HepG2 (cell line): ENCODE data around the gene CCNB1IP1. TPM values are rescaled to one million over a fixed set of nuclear protein-coding genes. Genes with fewer than 3 reads are reported as not detected.
A peak's percentile ranks its signal among the peaks of the same experiment; 100 is the strongest.

Experiments
- ATAC-seq: fragments of 200-7000 bp; cut with Tn5 transposase; 3 replicates; pipeline ENCODE4 v1.9.1; 2020; ENCODE audit warnings: mild to moderate bottlenecking, moderate library complexity
- BruUV-seq: library from RNA; stranded (reverse); fragments of 400-500 nt; replicated peaks from 2 replicates; lab custom pipeline; 2021; lab: Mats Ljungman, UMichigan
- CTCF ChIA-PET: fragments of 300-600 bp; formaldehyde crosslinking; extraction: SDS; loops from one replicate; lab custom pipeline; 2021; ENCODE audit warnings: low total read pairs, inconsistent platforms, low intra/inter-chr PET ratio; lab: Yijun Ruan, JAX
- POLR2A ChIA-PET: fragments of 350-600 bp; sonication (Branson Sonifier 250); formaldehyde crosslinking; loops from one replicate; lab custom pipeline; 2020; ENCODE audit warnings: antibody characterized with exemption, inconsistent platforms; lab: Yijun Ruan, JAX
- DNase-seq: peaks from one replicate; pipeline ENCODE4 v3.0.0-alpha.2; 2015; ENCODE audit warnings: low spot score
- FAIRE-seq: peaks from 3 replicates; lab custom pipeline; 2011; peaks lifted over from hg19 to GRCh38; lab: Jason Lieb, UNC
- H2AFZ ChIP-seq: one replicate; pipeline ENCODE4 v1.6.1; 2011; ENCODE audit warnings: low read length, inconsistent platforms
- H3K27ac ChIP-seq: fragments of 300-600 bp; 3 replicates; pipeline ENCODE4 v1.8.0; 2011; ENCODE audit warnings: mixed run types, mild to moderate bottlenecking, mixed read lengths, low read length, inconsistent platforms; ENCODE audit not compliant: insufficient read depth; ENCODE audit errors: extremely low read length
- H3K27me3 ChIP-seq, 2 experiments: fragments of 200-600 bp in 1 of 2; 2 replicates in 1 of 2; 3 replicates in 1 of 2; pipeline versions ENCODE4 v1.6.0 to v1.8.0; 2011; ENCODE audit warnings: low read length in 2 of 2, mild to moderate bottlenecking in 2 of 2, moderate library complexity in 2 of 2, inconsistent platforms in 1 of 2; ENCODE audit not compliant: insufficient read depth in 2 of 2, control insufficient read depth in 1 of 2
- H3K36me3 ChIP-seq, 2 experiments: fragments of 200-600 bp in 1 of 2; replicated peaks in 1 of 2; 2 replicates in 1 of 2; 3 replicates in 1 of 2; pipeline versions ENCODE4 v1.5.1 to v1.8.0; 2011; ENCODE audit warnings: low read length in 2 of 2, inconsistent platforms in 1 of 2; ENCODE audit not compliant: insufficient read depth in 2 of 2, control insufficient read depth in 1 of 2
- H3K4me1 ChIP-seq: 2 replicates; pipeline ENCODE4 v1.5.1; 2012; ENCODE audit warnings: low read length, inconsistent platforms; ENCODE audit not compliant: insufficient read depth
- H3K4me2 ChIP-seq: 2 replicates; pipeline ENCODE4 v1.6.0; 2011; ENCODE audit warnings: low read depth, low read length, inconsistent platforms
- H3K4me3 ChIP-seq, 3 experiments: fragments of 200-600 bp in 1 of 3; sonication (generic), shearing (Covaris generic) in 1 of 3; replicated peaks in 1 of 3; 2 replicates each; pipeline ENCODE4 v1.5.1; 2011 to 2016; ENCODE audit warnings: low read length in 3 of 3, inconsistent platforms in 2 of 3, low read depth in 2 of 3, mild to moderate bottlenecking in 2 of 3, control low read depth in 1 of 3, mixed read lengths in 1 of 3; ENCODE audit not compliant: insufficient read depth in 1 of 3
- H3K79me2 ChIP-seq: one replicate; pipeline ENCODE4 v1.6.1; 2011; ENCODE audit warnings: low read length, inconsistent platforms; ENCODE audit not compliant: insufficient read depth
- H3K9ac ChIP-seq: 2 replicates; pipeline ENCODE4 v1.6.0; 2011; ENCODE audit warnings: mild to moderate bottlenecking, low read depth, low read length, inconsistent platforms; ENCODE audit not compliant: insufficient read depth
- H3K9me3 ChIP-seq: 2 replicates; pipeline ENCODE4 v1.5.1; 2012; ENCODE audit warnings: mild to moderate bottlenecking, low read length
- H4K20me1 ChIP-seq: 2 replicates; pipeline ENCODE4 v1.6.0; 2011; ENCODE audit warnings: inconsistent platforms, mild to moderate bottlenecking, low read length, moderate library complexity; ENCODE audit not compliant: insufficient read depth
- ARID3A ChIP-seq: IDR thresholded peaks from 2 replicates; pipeline ENCODE4 v1.6.1; 2012; ENCODE audit warnings: low read depth, low read length, improper control_type of control experiment
- ATF7 ChIP-seq, 2 experiments: fragments of 450-650 bp in 1 of 2; sonication (generic) in 1 of 2; formaldehyde crosslinking in 1 of 2; IDR thresholded peaks; 2 replicates each; pipeline versions ENCODE4 v1.4.0 to v1.6.1; 2016 to 2020; ENCODE audit warnings: antibody characterized with exemption in 1 of 2, mild to moderate bottlenecking in 1 of 2, missing genetic modification reagents in 1 of 2
- CEBPB ChIP-seq: IDR thresholded peaks from 2 replicates; pipeline ENCODE4 v1.6.1; 2011; ENCODE audit warnings: low read depth, low read length, improper control_type of control experiment, borderline replicate concordance
- ELF3 ChIP-seq: IDR thresholded peaks from 2 replicates; pipeline ENCODE4 v1.6.1; 2016; ENCODE audit warnings: missing genetic modification reagents, missing compliant biosample characterization
- FOXJ3 ChIP-seq: sonication (generic); formaldehyde crosslinking; IDR thresholded peaks from 2 replicates; pipeline ENCODE4 v1.4.0; 2020; ENCODE audit warnings: missing genetic modification reagents, mild to moderate bottlenecking, borderline replicate concordance
- PAXIP1 ChIP-seq: sonication (generic); formaldehyde crosslinking; conservative IDR thresholded peaks from 2 replicates; pipeline ENCODE4 v1.4.0; 2020; ENCODE audit warnings: mild to moderate bottlenecking, missing genetic modification reagents, moderate library complexity
- POLR2A ChIP-seq, 2 experiments: IDR thresholded peaks; 2 replicates each; pipeline ENCODE4 v1.6.1; 2011; ENCODE audit warnings: low read depth in 2 of 2, low read length in 2 of 2, mild to moderate bottlenecking in 1 of 2, moderate library complexity in 1 of 2; ENCODE audit not compliant: insufficient read depth in 1 of 2
- TBX3 ChIP-seq: fragments of 450-650 bp; IDR thresholded peaks from 2 replicates; pipeline ENCODE4 v1.6.1; 2017; ENCODE audit warnings: antibody characterized with exemption, mild to moderate bottlenecking, inconsistent platforms, borderline replicate concordance
- ZBTB44 ChIP-seq: sonication (generic); formaldehyde crosslinking; IDR thresholded peaks from 2 replicates; pipeline ENCODE4 v1.4.0; 2020; ENCODE audit warnings: missing genetic modification reagents
- WGBS: methylation state at CpG from one replicate; pipeline ENCODE4 v1.1.6; 2017; ENCODE audit warnings: low lambda C conversion rate; 5-methylcytosine and 5-hydroxymethylcytosine counted together
- in situ Hi-C: cut with HindIII; loops from 2 replicates; pipeline ENCODE4 v1.10.0; 2017; ENCODE audit warnings: low pct_unique_long_range_greater_than_20kb; ENCODE audit not compliant: extremely low pct_ligation_motif_present
- intact Hi-C: fragments of 100-400 bp; cut with micrococcal nuclease; formaldehyde crosslinking; loops from one replicate; pipeline ENCODE4 v1.10.0; 2022; ENCODE audit not compliant: unreplicated experiment
- polyA plus RNA-seq, 8 experiments: library from polyadenylated mRNA; depleted of rRNA in 3 of 8; stranded (reverse) in 7 of 8; unstranded in 1 of 8; fragments of >200 nt; fragmentation: Illumina TruSeq in 4 of 8; extraction: Trizol in 4 of 8; gene quantifications; 2 replicates each; pipeline versions ENCODE4 v1.2.1 to v1.2.3, GENCODE V29; 2011 to 2016; ENCODE audit warnings: low read depth in 4 of 8, missing spikeins in 1 of 8, mixed read lengths in 1 of 8; ENCODE audit not compliant: insufficient read depth in 1 of 8
- total RNA-seq, 5 experiments: library from RNA; depleted of rRNA; stranded (reverse); fragments of >200 nt; fragmentation: Illumina TruSeq; extraction: Trizol; gene quantifications; 2 replicates each; pipeline ENCODE4 v1.2.3, GENCODE V29; 2016; ENCODE audit warnings: low read depth in 1 of 5

Gene CCNB1IP1
- total and polyA plus RNA-seq, 2 of the 13 experiments (the other 11 are each of a cell fraction or from before 2014, with no cell fraction given), result 98.3 to 125 TPM

- H3K27ac ChIP-seq, result no peak overlapping the region
- H2AFZ ChIP-seq, result no peak overlapping the region
- H3K9ac ChIP-seq, result no peak overlapping the region
- no peak overlapping the region for H3K4me3 ChIP-seq
- H3K36me3 ChIP-seq, result peaks cover 7 to 37% of the 10 kb centered on the region in 2 experiments
- no peaks in the 10 kb centered on the region; a peak in 1 of 5 replicates for H3K27me3 ChIP-seq
- H3K4me2 ChIP-seq, result no peak overlapping the region
- FAIRE-seq (no peak), ATAC-seq (no peak), DNase-seq (no peak)
- intact Hi-C loops, result loop anchor here (5.0 kb wide), 1 partner anchor 83 kb away; the partner anchor contains the start of gene TEP1
- in situ Hi-C loops, result loop anchor here (5.0 to 25.0 kb wide), 4 partner anchors 133 to 658 kb away; partner anchors contain the start of genes ANG, APEX1, METTL17 and OSGEP
- no peaks in the 10 kb centered on the region for H3K9me3 ChIP-seq
- peaks cover 73% of the 10 kb centered on the region for H3K79me2 ChIP-seq
- CTCF ChIA-PET, result no interaction called here
- no TSS peak for BruUV-seq
- TF ChIP-seq ZBTB44 (CRISPR knock-in tag), result no peak
- TF ChIP-seq ATF7 (IDR thresholded peaks at IDR 0.05), result peak; percentile 4; the same call in 1 of the 2 replicates
- TF ChIP-seq ATF7 (CRISPR knock-in tag; IDR thresholded peaks at IDR 0.05), result no peak
- 71% methylated on average over 2 of the region's 2 CpGs for WGBS
- H3K4me1 ChIP-seq, result peaks cover 61% of the 10 kb centered on the region
- POLR2A ChIA-PET, result interaction anchor here (3.3 to 9.8 kb wide), 2 partner anchors 13 to 132 kb away, joined by 15 to 139 read pairs; partner anchors contain the start of genes PARP2 and PIP4P1
- H4K20me1 ChIP-seq, result peaks cover 37% of the 10 kb centered on the region
Measured at GRCh38 chr14:20329355-20329754, 3.7 kb downstream of the CCNB1IP1 start.

GRCh38 chr14:20328705-20329104 is 4.4 kb downstream of the CCNB1IP1 start:
- intact Hi-C loops, result loop anchor here (5.0 kb wide), 1 partner anchor 84 kb away; the partner anchor contains the start of gene TEP1
- no peak for ATAC-seq
- Histone ChIP-seq H3K4me2 (no peak overlapping the region), H3K27me3 (no peaks in the 10 kb centered on the region; a peak in 1 of 5 replicates), H3K27ac (no peak overlapping the region), H4K20me1 (peaks cover 37% of the 10 kb centered on the region), H3K9me3 (no peaks in the 10 kb centered on the region), H3K9ac (no peak overlapping the region), H3K79me2 (peaks cover 74% of the 10 kb centered on the region), H3K36me3 (peaks cover 8 to 43% of the 10 kb centered on the region in 2 experiments), H3K4me1 (peaks cover 55% of the 10 kb centered on the region), H3K4me3 (no peak overlapping the region), H2AFZ (no peak overlapping the region)
- in situ Hi-C loops, result loop anchor here (5.0 to 25.0 kb wide), 4 partner anchors 134 to 659 kb away; partner anchors contain the start of genes ANG, APEX1, METTL17 and OSGEP
- BruUV-seq, result no TSS peak
- no peak for DNase-seq
- CTCF ChIA-PET, result interaction anchor here (1.2 to 3.0 kb wide), 3 partner anchors 22 to 281 kb away, joined by 4 to 26 read pairs (median 11); no protein-coding TSS in a partner anchor
- no peak for FAIRE-seq
- WGBS, result 49% methylated on average over 2 of the region's 2 CpGs
- POLR2A ChIA-PET, result interaction anchor here (1.4 to 9.8 kb wide), 3 partner anchors 14 to 133 kb away, joined by 9 to 139 read pairs (median 15); partner anchors contain the start of genes APEX1, PARP2 and PIP4P1
- 0 out of 2 replicates have a peak, but pooled peaks have one; percentile 42 for TF ChIP-seq ARID3A
- TF ChIP-seq FOXJ3, result no peak
- TF ChIP-seq CEBPB, result 0 out of 2 replicates have a peak, but pooled peaks have one; percentile 25
- TF ChIP-seq ELF3 (CRISPR knock-in tag), result no peak
- TF ChIP-seq TBX3, result 0 out of 2 replicates have a peak, but pooled peaks have one; percentile 6
- TF ChIP-seq POLR2A (IDR thresholded peaks at IDR 0.05; ENCODE audit: insufficient read depth in 1 of 2, low read depth in 2 of 2, low read length in 2 of 2), result 0 out of 4 replicates have a peak, but pooled peaks of 1 of the 2 experiments have one; percentile 22
- TF ChIP-seq PAXIP1, result no peak
